Jurkat, Clone E6-1 (cell line): ENCODE results near the gene MKKS.
"Not testable (repeated sequence)": the region's sequence is repeated elsewhere in the genome, so short reads cannot be mapped to it uniquely, and the experiment has no call there.

ENCODE experiments used
- DNase-seq: peaks from one replicate; pipeline ENCODE4 v3.0.0-alpha.2; 2011; ENCODE audit warnings: low read depth, low spot score
- H3K4me3 ChIP-seq: 2 replicates; pipeline ENCODE4 v1.5.1; 2011; ENCODE audit warnings: mild to moderate bottlenecking, low read length, control low read depth, moderate library complexity

Gene MKKS

DNA sequence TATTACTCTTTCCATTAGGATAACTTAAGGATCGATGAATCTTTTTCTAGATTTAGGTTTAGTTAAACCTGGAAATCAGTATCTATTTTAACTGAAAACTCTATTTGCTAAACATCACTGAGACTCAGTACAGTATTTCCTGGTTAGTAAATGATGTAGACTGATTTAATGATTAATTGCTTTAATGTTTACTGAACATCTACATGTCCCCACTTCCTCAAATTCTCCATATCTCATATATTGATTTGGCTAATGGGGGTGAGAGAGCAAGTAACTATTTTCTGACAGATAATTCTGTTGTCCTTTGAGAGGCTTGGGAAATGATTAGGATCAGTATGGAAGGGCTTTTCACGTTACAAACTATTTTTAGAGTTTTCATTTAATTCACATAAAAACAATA is 10.3 kb downstream of the MKKS start:
- H3K4me3 ChIP-seq = no peak overlapping the region
- no peak for DNase-seq

DNA sequence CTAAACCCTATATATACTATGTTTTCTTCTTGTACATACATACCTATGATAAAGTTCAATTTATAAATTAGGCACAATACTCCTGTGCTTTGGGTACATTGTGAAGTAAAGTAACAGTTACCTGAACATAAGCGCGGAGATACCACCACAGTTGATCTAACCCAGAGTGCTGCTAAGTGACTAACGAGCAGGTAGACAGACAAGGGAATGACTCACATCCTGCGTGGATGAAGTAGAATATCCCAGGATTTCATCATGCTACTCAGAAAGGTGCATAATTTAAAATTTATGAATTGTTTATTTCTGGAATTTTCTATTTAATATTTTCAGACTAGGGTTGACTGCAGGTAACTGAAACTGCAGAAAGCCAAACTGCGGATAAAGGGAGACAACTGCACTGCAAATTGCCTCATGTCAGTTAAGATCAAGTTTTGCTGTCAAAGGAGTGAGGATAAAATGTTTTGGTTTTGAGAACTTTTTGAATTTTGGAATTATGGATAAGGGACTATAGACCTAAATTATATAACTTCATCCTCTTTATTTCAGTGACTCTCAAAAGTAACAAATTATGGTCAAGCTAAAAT is 14.4 kb downstream of the MKKS start:
- DNase-seq = no peak
- no peak overlapping the region for H3K4me3 ChIP-seq

DNA sequence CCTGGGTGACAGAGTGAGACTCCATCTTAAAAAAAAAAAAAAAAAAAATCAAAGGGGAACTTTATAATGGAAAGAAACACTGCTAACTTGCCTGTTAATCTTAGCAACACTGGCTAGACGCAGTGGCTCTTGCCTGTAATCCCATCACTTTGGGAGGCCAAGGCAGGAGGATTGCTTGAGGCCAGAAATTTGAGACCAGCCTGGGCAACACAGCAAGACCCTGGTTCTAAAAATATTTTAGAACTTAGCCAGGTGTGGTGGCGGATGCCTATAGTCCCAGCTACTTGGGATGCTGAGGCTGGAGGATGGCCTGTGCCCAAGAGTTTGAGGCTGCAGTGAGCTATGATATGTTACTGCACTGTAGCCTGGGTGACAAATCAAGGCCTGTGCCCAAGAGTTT is 16.8 kb downstream of the MKKS start:
- not testable (repeated sequence) for H3K4me3 ChIP-seq, DNase-seq

DNA sequence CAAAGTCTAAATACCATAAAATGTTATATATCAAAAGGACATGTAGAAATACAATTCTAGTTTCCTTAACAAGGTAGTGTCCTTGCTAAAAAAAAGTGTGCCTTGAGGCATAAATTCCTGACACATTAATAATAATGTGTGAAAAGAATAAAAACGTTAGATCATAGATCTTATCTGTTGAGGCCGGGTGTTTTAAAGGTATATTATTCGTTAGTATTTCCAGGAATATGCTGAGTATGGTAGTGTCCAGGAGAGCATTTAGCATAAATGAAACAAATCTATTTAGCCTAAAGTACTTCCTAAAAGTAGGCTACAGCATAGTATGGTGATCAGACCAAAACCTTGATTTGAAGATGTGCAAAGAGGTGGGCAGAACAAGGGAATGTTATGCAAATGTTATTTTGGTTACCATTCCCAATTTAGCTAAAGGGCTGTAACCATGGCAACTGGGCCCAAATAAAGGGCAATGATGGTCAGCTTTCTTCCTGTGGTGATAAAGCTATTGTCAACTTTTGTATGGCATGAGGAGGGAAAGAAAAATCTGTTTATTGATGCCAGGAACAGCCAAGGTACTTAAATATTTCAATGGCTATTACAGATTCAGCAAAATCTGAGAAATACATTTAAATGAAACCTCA is 18.9 kb downstream of the MKKS start:
- DNase-seq = no peak

DNA sequence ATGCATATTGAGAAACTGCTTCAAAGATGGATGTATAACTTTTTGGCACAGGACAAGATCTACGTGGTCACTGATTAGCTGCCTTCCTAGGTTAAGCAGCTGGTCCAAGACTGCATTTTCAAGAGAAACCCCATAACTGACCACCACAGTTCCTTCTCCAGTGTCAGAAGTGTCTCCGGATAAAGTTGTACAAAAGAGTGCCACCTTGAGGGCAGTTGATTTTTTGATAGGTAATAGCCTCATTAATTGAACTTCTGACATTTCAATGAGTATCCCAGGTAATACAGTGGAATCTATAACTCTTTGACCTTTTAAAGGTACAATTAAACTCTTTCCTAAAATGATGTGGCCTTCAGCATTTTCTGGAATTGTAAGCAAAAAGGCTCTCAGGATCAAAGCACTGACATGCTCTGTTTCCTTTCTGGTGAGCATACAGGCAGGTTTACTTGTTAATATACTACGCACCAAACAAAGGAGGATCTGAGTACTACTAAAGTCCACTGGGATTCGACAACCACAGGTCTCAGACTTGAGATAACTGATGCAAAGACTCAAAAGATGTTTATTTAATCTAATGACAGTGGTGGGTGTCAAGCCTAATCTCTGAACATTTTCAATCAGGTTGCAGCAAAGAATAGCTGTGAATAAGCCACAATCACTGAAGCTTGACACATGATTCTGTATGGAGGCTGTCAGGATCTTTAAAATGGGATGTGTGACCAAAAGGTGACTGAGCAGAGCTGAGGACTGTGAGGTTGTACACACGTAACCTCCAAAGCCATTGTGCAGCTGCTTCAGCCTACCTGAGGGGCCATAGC is 21.2 kb downstream of the MKKS start:
- no peak for DNase-seq
- H3K4me3 ChIP-seq = no peak overlapping the region

More for the DNA sequence above, 18.9 kb downstream of the MKKS start:
- no peak overlapping the region for H3K4me3 ChIP-seq

DNA sequence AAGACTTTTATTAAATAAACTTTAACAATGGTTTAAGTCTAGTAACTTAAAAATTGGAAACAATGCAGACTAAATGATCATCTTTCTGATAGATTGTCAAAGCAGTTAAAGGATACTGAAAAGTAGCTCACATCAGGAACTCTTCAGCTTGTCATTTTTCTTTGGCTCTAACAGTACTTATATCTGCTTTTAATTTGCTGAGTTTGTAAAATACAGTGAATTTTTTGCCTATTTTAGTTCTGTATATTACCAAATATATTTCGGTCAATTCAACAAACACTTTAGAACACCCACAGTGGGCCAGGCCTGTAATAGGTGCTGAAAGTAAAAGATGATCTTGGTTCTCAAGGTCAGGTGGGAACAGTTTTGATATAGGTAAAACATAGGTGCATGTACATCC is 22.3 kb downstream of the MKKS start:
- no peak overlapping the region for H3K4me3 ChIP-seq
- DNase-seq = no peak

DNA sequence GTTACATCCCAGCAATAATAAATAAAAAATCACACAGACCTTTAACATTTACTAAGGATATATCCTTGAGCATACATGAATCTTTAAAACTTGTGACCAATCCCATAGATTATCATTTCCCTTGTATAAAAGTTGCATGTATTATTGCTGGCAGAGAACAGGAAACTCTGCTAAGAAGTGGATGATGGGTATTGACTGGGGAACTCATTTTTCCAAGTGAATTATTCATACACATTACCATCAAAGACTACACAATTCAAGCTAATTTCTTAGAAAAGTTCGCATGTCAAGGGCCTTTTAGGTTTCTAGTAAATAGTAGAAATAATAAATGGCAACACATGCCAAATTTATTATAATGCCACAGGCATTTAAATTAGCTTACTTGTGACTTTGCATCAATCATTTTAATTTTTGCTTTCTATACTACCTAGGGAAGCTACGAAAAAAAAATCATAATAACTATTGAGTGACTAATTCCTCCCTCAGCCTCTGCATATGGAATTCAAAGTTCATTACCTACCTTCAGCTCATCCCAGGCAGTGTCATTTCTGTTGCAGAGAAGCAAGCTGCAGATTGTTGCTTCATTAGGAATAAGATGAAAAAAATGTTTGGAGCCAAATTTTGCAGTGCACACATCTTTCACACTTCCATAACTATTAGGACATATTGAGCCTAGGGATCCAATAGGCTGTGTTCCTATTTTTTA is 25.8 kb downstream of the MKKS start:
- H3K4me3 ChIP-seq = no peak overlapping the region
- no peak for DNase-seq

DNA sequence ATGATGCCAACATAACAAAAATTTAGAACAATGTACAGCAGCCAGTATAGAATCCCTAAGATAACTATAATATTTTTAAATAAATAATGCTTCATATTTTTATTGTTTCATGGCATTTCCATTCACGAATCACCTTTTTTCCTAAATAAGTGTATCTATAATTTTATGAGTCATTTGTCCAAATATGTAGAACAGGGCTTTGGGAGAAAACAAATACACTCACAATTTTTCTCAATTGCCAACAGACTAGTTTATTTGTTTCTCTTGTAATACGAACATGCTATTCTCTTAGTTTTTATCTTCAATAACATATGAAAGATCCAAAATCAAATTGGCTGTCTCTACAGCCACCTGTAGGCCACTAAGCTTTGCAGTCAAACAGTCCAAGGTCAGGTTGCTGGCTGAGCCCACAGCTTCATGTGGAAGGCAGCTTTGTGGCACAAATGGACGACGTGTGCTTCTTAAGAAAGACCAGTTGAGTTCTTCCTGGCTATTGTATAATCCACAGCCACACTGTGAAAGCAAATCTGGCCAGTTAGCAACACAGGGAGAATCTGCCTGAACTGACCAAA is 29.0 kb downstream of the MKKS start:
- no peak for DNase-seq

DNA sequence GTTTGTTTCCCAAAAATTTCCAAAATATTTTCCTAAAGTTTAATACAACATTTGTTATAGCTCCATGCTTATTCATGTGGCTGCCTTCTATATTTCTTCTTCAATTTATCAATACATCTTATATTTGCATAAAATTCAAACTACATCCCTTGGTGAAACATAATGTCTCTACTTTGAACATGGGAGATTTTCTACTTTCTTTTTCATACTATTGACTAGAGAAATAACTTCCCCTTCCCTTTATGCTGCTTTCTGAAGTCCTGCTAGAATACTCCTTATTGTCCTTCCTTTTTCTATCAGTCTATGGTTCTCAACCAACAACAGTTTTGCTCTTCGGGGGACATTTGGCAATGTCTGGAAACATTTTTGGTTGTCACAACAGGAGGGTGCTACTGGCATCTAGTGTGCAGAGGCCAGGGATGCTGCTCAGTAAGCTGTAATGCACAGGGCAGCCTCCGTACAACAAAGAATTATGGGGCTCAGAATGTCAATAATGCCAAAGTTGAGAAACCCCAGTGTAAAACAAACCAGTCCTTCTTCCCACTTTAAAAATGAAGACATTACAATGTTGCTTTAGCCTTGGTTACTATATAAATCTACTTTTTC is 29.9 kb downstream of the MKKS start:
- no peak for DNase-seq
- H3K4me3 ChIP-seq = no peak overlapping the region

More for the DNA sequence above, 29.0 kb downstream of the MKKS start:
- H3K4me3 ChIP-seq = no peak overlapping the region

DNA sequence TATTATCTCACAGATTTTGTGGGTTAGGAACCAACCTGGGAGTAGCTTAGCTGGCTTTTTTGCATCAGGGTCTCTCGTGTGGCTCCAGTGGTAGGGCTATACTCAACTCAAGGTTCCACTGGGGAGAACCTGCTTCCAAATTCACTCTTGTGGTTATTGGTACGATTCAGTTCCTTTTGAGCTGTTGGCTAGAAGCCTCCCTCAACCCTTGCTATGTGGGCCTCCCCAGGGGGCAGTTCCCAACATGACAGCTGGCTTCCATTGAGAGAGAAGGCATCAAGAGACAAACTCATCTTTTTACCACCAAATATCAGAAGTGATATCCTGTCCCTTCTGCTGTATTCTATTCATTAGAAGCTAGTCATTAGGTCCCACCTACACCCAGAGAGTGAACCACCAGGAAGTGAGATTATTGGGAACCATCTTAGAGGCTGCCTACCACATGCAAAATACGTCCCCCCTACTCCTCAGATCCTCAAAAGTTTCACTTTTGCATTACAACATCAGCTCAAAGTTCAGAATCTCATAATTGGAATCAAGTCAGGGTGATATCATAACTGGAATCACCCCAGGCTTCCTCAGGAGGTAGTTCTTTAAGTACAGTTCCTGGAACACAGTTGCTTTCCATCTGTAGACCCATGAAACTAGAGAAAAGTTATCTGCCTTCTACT is 30.9 kb downstream of the MKKS start:
- DNase-seq = no peak
- no peak overlapping the region for H3K4me3 ChIP-seq

DNA sequence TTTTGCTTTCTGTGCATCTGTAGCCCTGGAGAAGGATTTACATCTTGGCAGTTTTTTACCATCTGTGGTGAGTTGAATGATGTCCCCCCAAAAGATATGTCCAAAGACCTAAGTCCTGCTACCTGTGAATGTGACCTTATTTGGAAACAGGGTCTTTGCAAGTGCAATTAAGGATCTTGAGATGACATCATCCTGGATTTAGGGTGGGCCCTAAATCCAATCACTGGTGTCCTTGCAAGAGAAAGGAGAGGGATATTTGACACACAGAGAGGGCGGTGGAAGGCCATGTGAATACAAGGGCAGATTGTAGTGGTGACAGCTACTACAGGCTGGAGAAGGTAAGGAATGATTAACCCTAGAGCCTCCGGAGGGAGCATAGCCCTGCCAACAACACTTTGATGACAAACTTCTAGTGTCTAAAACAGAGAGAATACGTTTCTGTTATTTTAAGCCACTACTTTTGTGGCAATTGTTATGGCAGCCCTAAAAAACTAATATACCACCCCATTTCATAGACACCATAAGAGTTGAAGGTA is 35.1 kb downstream of the MKKS start:
- no peak for DNase-seq

DNA sequence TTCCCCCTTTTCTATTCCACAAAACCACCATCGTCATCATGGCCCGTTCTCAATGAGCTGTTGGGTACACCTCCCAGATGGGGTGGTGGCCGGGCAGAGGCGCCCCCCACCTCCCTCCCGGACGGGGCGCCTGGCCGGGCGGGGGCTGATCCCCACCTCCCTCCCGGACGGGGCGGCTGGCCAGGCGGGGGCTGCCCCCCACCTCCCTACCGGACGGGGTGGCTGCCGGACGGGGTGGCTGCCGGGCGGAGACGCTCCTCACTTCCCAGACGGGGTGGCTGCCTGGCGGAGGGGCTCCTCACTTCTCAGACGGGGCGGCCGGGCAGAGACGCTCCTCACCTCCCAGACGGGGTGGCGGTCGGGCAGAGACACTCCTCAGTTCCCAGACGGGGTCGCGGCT is 39.3 kb downstream of the MKKS start:
- not testable (repeated sequence) for DNase-seq, H3K4me3 ChIP-seq

More for the DNA sequence above, 35.1 kb downstream of the MKKS start:
- no peak overlapping the region for H3K4me3 ChIP-seq

DNA sequence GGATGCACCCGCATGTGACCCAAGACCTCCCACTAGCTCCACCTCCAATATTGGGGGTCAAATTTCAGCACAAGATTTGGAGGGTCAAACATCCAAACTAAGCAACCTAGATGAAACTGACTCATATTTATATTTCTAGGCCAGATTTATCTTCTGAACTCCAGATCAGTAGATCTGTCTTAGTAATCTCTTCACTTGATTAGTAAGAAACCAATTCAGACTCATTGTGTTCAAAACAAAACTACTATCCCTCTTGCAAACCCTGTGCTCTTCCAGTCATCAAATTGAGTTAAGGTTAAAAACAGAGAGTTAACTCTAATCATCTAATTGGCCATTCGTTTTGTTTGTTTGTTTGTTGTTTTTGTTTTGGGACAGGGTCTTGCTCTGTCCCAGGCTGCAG is 43.3 kb downstream of the MKKS start:
- no peak overlapping the region for H3K4me3 ChIP-seq
- no peak for DNase-seq

DNA sequence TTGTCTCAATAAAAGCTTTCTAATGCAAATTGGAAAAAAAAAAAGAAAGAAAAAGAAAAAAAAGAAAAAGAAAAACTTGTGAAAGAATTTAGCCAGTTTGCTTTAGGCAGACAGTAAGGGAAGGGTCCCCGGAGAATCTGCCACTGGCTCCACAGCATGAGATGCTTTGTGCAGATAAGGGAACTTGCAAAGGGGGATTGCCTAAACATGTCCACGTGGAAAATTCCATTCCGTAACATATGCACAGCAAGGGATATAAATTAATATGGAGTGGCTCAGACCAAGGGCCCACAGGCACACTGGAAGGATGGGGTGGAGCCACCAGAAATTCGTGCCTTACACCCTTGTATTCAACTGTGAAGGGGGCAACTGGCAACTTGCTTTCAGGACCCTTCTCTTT is 45.4 kb downstream of the MKKS start:
- no peak for DNase-seq
- H3K4me3 ChIP-seq = no peak overlapping the region

DNA sequence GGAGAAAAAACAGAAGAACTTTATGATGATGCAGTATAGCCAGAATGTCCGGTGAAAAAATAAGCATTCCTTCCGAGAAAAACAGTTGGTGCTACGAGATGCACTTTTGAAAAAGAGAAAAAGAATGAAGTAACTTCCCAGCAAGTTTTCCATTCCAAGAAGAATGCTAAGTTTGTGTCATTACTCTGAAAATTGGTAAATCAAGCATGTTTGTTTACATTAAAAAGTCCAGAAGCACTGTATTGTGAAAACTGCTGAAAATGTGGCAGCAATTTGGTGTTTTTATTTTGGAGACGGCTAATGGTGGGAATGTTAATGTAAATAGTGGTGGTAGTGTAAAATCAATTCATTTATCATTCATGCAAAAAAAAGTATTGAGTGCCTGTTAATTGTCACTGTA is 46.3 kb downstream of the MKKS start:
- no peak overlapping the region for H3K4me3 ChIP-seq
- no peak for DNase-seq

DNA sequence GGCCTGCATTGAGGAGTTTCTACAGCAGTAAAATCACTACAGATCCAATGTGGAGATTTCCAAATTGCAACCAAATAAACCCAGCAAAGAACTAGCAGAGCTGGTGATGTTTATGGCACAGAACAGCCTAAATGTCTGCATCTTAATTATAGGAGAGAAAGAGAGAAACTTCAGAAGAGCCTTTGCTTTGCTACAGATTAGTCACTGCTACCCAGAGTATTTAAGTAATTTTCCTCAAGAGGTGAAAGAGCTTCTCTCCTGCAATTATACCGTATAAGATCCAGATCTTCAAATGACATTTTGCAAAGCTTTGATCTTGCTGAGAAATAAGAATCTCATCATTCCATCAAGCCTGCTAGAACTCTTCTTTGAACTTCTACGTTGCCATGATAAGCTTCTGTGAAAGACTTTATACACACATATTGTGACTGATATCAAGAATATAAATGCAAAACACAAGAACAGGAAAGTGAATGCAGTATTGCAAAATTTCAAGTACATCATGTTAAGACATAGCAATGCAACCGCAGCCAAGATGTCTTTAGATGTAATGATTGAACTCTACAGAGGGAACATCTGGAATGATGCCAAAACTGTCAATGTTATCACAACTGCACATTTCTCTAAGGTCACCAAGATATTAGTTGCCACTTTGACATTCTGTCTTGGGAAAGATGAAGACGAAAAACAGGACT is 48.0 kb downstream of the MKKS start:
- DNase-seq = no peak
- H3K4me3 ChIP-seq = no peak overlapping the region

DNA sequence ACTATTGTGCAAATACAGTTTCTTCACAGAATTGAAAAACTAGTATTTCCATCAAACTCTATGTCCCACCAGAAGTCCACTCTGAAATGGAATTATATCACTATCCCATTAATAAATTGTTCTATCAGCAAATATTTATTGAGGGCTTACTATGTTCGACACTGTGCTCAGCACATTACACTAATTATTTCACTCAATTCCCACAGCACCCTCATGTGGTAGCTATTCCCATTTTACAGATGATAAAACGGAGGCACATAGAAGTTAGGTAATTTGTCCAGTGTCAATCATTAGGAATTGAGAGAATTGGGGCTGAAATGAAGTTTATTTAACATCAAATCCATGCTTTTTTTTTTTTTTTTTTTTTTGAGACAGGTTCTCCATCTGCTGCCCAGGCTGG is 52.5 kb downstream of the MKKS start:
- no peak for DNase-seq
- no peak overlapping the region for H3K4me3 ChIP-seq

DNA sequence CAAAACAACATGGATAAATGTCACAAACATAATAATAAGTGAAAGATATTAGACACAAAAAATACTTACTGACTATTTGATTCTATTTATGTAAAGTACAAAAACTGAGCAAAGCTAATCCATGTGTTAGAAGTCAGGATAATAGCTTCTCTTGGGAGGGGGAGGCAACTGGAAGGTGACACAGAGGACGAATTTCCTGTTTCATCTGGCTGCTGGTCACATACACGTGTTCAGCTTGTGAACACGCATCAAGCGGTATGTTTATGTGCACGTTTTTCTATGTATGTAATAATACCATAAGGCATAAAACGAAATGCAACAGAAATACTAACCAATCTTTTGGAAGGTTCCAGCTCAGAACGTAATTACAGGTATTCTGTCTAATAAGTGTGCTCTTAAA is 54.3 kb downstream of the MKKS start:
- DNase-seq = no peak
- no peak overlapping the region for H3K4me3 ChIP-seq
